Ascending aorta (tissue), 2 donors: ENCODE results near the gene MYH6. TPM values are rescaled to one million over a fixed set of nuclear protein-coding genes. Genes with fewer than 3 reads are reported as not detected.
"Not testable (repeated sequence)": the region's sequence is repeated elsewhere in the genome, so short reads cannot be mapped to it uniquely, and the experiment has no call there.

Source experiments
- DNase-seq, 2 donors: peaks; one replicate each; pipeline ENCODE4 v3.0.0-alpha.2; 2019; ENCODE audit warnings: low spot score in 2 of 2
- H3K27ac ChIP-seq, 2 donors: fragments of 200-600 bp; sonication (generic); one replicate each; pipeline ENCODE4 v1.5.1; 2016 to 2017; ENCODE audit warnings: mild to moderate bottlenecking in 1 of 2
- H3K27me3 ChIP-seq: fragments of 200-600 bp; sonication (generic); one replicate; pipeline ENCODE4 v1.5.1; 2017
- H3K36me3 ChIP-seq, 2 donors: fragments of 200-600 bp; sonication (generic); one replicate each; pipeline ENCODE4 v1.5.1; 2016
- H3K4me1 ChIP-seq, 2 donors: fragments of 200-600 bp; sonication (generic); one replicate each; pipeline ENCODE4 v1.5.1; 2016 to 2017; ENCODE audit warnings: mild to moderate bottlenecking in 1 of 2
- H3K4me3 ChIP-seq, 2 donors: fragments of 200-600 bp; sonication (generic); one replicate each; pipeline ENCODE4 v1.5.1; 2016 to 2017; ENCODE audit warnings: mild to moderate bottlenecking in 1 of 2
- H3K9me3 ChIP-seq, 2 donors: fragments of 200-600 bp; sonication (generic); one replicate each; pipeline ENCODE4 v1.5.1; 2016
- intact Hi-C: fragments of 100-400 bp; cut with DNase I; formaldehyde crosslinking; loops from one replicate; pipeline ENCODE4 v1.15.1; 2023
- total RNA-seq: library from RNA; depleted of rRNA; stranded (reverse); fragments of >200 nt; gene quantifications from one replicate; pipeline ENCODE4 v1.1.0, GENCODE V29; 2016
- TF ChIP-seq, protein P1 (sequence below), 3 experiments: fragments of 200-600 bp in 2 of 3; fragments of 450-650 bp in 1 of 3; sonication (generic) in 2 of 3; IDR thresholded peaks; one replicate each; pipeline ENCODE4 v1.5.1; 2016 to 2019; ENCODE audit warnings: antibody characterized with exemption in 3 of 3, mild to moderate bottlenecking in 1 of 3, moderate library complexity in 1 of 3

The MYH6 gene
- total RNA-seq, 1 donor from 2014 or later = not detected

- intact Hi-C loops = no loop called here
- no peak for DNase-seq
- Histone ChIP-seq H3K27me3 (no peaks in the 10 kb centered on the region), H3K27ac (no peak overlapping the region), H3K9me3 (no peaks in the 10 kb centered on the region), H3K4me1 (no peaks in the 10 kb centered on the region), H3K36me3 (no peaks in the 10 kb centered on the region), H3K4me3 (no peak overlapping the region)
- TF ChIP-seq, protein P1, sequence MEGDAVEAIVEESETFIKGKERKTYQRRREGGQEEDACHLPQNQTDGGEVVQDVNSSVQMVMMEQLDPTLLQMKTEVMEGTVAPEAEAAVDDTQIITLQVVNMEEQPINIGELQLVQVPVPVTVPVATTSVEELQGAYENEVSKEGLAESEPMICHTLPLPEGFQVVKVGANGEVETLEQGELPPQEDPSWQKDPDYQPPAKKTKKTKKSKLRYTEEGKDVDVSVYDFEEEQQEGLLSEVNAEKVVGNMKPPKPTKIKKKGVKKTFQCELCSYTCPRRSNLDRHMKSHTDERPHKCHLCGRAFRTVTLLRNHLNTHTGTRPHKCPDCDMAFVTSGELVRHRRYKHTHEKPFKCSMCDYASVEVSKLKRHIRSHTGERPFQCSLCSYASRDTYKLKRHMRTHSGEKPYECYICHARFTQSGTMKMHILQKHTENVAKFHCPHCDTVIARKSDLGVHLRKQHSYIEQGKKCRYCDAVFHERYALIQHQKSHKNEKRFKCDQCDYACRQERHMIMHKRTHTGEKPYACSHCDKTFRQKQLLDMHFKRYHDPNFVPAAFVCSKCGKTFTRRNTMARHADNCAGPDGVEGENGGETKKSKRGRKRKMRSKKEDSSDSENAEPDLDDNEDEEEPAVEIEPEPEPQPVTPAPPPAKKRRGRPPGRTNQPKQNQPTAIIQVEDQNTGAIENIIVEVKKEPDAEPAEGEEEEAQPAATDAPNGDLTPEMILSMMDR (IDR thresholded peaks at IDR 0.05) = no peak
Measured at GRCh38 chr14:23418021-23418420, 9.9 kb upstream of the MYH6 start.

- H3K27ac ChIP-seq, H3K9me3 ChIP-seq, H3K36me3 ChIP-seq, DNase-seq, H3K27me3 ChIP-seq, H3K4me3 ChIP-seq, H3K4me1 ChIP-seq, intact Hi-C loops: not testable (repeated sequence)
Measured at GRCh38 chr14:23417269-23417668, 9.2 kb upstream of the MYH6 start.

DNA sequence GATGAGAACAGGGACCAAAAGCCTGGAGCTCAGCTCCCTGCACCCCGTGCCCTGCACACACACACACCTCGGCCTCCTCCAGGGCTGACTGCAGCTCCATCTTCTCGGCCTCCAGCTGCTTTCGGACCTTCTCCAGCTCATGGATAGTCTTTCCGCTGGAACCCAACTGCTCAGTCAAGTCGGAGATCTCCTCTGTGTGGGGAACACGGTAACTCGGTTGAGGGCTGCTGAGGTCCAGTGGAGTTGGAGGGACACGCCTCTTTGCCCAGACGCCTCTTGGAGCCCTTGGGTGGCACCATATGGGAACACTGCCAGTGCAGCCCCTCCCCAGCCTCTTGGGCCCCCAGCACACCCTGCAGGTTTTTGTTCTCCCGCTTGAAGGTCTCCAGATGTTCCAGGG is 8.7 kb upstream of the MYH6 start:
- no peak for DNase-seq
- intact Hi-C loops = no loop called here
- H3K27ac ChIP-seq = no peak overlapping the region
- TF ChIP-seq, protein P1 (IDR thresholded peaks at IDR 0.05) = no peak
- H3K4me3 ChIP-seq = no peak overlapping the region
- H3K9me3 ChIP-seq = no peaks in the 10 kb centered on the region
- no peaks in the 10 kb centered on the region for H3K4me1 ChIP-seq
- H3K36me3 ChIP-seq = no peaks in the 10 kb centered on the region
- H3K27me3 ChIP-seq = no peaks in the 10 kb centered on the region

DNA sequence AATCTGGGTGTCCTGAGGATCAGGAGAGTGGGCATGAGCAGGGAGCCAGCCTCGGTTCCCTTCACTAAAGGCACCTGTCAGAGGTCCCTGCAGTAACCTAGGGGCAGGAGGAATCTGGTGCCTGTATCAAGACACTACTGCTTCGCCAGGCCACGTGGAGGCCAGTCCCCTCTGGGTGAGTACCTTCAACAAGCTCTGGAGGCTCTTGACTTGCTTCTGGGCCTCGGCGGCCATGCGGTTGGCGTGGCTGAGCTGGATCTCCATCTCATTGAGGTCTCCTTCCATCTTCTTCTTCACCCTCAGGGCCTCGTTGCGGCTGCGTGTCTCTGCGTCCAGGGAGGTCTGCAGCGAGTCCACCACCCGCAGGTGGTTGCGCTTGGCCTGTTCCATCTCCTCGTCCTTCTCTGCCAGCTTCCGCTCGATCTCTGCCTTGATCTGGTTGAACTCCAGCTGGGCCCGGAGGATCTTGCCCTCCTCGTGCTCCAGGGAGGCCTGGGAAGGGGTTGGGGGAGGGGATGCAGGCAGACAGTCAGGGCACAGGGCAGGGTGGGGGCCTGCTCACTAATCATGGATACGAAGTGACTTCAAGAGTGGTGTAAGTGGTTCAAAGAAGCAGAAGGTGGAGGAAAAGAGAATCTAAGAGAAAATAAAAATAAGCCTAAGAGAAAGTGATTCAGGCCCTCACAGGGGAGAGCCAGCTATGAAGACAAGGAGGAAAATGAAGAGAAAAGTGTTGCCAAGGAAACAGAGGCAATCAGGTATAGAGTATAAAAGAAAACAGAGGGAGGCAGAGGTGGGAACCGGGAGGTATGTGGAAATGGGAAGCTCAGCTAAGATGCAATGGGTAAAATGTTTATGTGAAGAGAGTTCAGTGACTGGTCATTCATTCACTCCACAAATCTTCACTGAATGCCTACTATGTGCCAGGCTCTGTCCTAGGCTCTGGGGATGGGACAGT is 8.0 kb upstream of the MYH6 start:
- Histone ChIP-seq H3K36me3 (no peaks in the 10 kb centered on the region), H3K27me3 (no peaks in the 10 kb centered on the region), H3K4me3 (no peak overlapping the region), H3K4me1 (no peaks in the 10 kb centered on the region), H3K9me3 (no peaks in the 10 kb centered on the region), H3K27ac (no peak overlapping the region)
- DNase-seq = no peak
- intact Hi-C loops = no loop called here
- TF ChIP-seq, protein P1 (IDR thresholded peaks at IDR 0.05) = no peak

- H3K27me3 ChIP-seq = no peaks in the 10 kb centered on the region
- TF ChIP-seq, protein P1 (IDR thresholded peaks at IDR 0.05) = no peak
- H3K27ac ChIP-seq = no peak overlapping the region
- intact Hi-C loops = no loop called here
- no peaks in the 10 kb centered on the region for H3K4me1 ChIP-seq
- H3K4me3 ChIP-seq = no peak overlapping the region
- no peaks in the 10 kb centered on the region for H3K36me3 ChIP-seq
- H3K9me3 ChIP-seq = no peaks in the 10 kb centered on the region
- no peak for DNase-seq
Measured at GRCh38 chr14:23414906-23415820, 7.1 kb upstream of the MYH6 start.

DNA sequence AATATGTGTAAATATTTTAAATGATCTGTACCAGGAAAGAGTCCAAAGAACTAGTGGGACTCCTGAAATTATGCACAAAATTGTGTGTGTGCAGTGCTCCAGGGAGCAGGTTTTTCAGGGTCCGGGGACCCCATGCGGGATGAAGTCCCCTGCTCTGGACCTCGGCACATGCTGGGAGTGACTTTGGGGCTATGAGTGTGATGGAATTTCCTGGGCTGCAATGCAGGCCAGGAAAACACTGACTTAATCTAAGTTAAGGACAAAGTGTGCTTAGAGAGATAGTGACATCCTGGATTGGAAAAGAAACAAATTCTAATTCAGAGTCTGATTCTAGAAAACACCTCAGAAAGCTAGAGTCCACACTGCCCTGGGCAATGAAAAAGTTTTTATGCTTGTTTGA is 6.2 kb upstream of the MYH6 start:
- H3K4me1 ChIP-seq = no peaks in the 10 kb centered on the region
- intact Hi-C loops = no loop called here

More for the DNA sequence above, 6.2 kb upstream of the MYH6 start:
- Histone ChIP-seq H3K9me3 (no peaks in the 10 kb centered on the region), H3K36me3 (no peaks in the 10 kb centered on the region), H3K27me3 (no peaks in the 10 kb centered on the region), H3K4me3 (no peak overlapping the region), H3K27ac (no peak overlapping the region)
- no peak for DNase-seq
- TF ChIP-seq, protein P1 (IDR thresholded peaks at IDR 0.05) = no peak
